HUES48 (cell line): ENCODE data around the gene ADAMTS2.

ENCODE experiments used
- H3K27ac ChIP-seq: one replicate; pipeline ENCODE4 v1.7.0; 2013; ENCODE audit warnings: low read depth, low read length, inconsistent platforms
- H3K27me3 ChIP-seq: 2 replicates; pipeline ENCODE4 v1.6.1; 2013; ENCODE audit warnings: mild to moderate bottlenecking, low read length; ENCODE audit not compliant: control insufficient read depth, insufficient read depth
- H3K36me3 ChIP-seq: 2 replicates; pipeline ENCODE4 v1.6.1; 2013; ENCODE audit warnings: low read length; ENCODE audit not compliant: control insufficient read depth, insufficient read depth
- H3K4me1 ChIP-seq: 2 replicates; pipeline ENCODE4 v1.6.1; 2013; ENCODE audit warnings: mild to moderate bottlenecking, low read length; ENCODE audit not compliant: control insufficient read depth, insufficient read depth
- H3K4me3 ChIP-seq: 2 replicates; pipeline ENCODE4 v1.5.1; 2013; ENCODE audit warnings: mild to moderate bottlenecking, low read depth, low read length
- H3K9ac ChIP-seq: 2 replicates; pipeline ENCODE4 v1.6.1; 2013; ENCODE audit warnings: mild to moderate bottlenecking, low read depth, low read length, moderate library complexity
- H3K9me3 ChIP-seq: 2 replicates; pipeline ENCODE4 v1.6.1; 2013; ENCODE audit warnings: low read length; ENCODE audit not compliant: control insufficient read depth, insufficient read depth

The ADAMTS2 gene

DNA sequence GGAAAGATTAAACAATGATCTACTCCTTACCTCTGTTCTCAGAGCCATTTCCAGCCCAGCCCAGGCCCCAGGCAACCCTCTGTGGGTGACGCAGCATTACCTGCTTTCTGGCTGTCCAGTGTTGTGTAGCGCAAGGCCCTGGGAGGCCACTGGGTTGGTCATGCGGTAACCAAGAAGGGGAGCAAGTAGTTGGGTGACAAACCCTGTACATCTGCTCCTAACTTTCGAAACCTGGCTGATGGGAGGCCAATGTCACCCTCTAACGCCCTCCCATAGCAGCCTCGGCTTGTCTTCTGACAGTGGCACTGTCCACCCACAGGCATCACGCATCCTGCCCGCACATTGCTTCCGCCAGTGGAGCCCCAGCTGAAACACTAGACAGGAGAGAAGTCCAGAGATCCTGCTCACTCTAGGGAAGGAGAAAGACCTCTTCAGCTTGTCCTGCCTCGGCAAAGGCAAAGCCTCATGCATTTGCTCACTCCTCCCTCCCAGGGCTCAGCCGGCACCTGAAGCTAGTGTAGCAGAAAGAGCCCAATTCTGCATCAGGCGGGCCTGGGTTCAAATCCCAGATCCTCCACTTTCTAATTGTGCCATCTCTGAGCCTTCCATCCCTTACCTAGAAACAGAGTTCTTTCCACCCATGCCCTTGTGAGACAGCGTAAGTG, 94.6 kb downstream of the ADAMTS2 start:
- Histone ChIP-seq H3K36me3 (no peaks in the 10 kb centered on the region), H3K4me3 (no peak overlapping the region), H3K4me1 (peaks cover 18% of the 10 kb centered on the region), H3K27me3 (no peaks in the 10 kb centered on the region), H3K27ac (no peak overlapping the region), H3K9ac (no peak overlapping the region), H3K9me3 (no peaks in the 10 kb centered on the region)

DNA sequence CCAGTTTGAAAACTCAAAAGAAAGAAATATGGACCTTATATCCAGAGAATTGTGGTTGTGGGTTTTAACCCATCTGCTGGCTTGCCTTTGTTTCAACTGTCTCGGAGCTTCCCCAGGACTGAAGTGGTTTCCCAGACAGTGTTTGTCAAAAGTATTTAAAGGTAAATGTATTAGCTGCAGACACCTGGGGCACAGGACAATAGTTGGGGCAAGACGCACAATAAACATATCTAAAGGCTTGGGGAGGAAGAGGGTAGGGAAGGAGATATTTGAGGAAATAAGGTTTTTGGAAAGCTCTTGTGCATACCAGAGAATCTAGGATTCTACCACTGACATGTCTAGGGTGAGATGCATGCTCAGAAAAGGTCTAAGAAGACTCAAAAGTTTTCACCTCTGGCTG, 99.0 kb downstream of the ADAMTS2 start:
- H3K4me1 ChIP-seq = peaks cover 32% of the 10 kb centered on the region
- no peak overlapping the region for H3K9ac ChIP-seq
- no peaks in the 10 kb centered on the region for H3K27me3 ChIP-seq
- no peaks in the 10 kb centered on the region for H3K36me3 ChIP-seq
- peak overlapping the region; percentile 78 for H3K27ac ChIP-seq
- H3K4me3 ChIP-seq = peak overlapping the region; percentile 34; the same call in 1 of the 2 replicates
- H3K9me3 ChIP-seq = no peaks in the 10 kb centered on the region

DNA sequence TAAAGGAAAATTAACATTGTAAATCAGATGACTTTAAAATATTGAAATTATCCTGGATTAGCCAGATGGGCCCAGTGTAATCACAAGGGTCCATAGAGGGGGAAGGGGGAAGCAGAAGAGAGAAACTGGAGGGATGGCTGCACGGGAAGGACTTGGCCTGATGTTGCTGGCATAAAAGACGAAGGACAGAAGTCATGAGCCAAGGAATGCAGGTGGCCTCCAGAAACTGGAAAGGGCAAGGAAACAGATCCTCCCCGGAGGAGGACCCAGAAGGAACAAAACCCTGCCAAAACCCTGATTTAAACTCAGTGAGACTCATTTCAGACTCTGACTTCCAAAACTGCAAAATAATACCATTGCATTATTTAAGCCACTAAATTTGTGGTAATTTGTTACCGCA, 100.2 kb downstream of the ADAMTS2 start:
- Histone ChIP-seq H3K9ac (no peak overlapping the region), H3K27me3 (no peaks in the 10 kb centered on the region), H3K27ac (no peak overlapping the region), H3K4me3 (no peak overlapping the region), H3K9me3 (no peaks in the 10 kb centered on the region), H3K4me1 (peaks cover 32% of the 10 kb centered on the region), H3K36me3 (no peaks in the 10 kb centered on the region)

DNA sequence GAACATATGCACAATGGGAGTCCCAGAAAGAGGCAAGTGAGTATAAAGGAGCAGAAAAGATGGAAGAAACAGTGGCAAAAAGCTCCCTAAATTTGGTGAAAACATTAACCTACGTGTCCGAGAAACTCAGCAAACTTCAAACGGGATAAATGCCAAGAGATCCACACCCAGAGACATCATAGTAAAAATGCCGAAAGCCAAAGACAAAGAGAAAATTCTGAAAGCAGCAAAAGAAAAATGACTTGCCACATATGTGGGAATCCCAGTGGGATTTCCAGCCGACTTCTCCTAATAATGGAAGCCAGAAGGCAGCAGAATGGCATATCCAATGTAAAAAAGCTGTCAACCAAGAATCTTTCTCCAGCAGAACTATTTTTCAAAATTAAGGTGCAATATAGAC, 101.2 kb downstream of the ADAMTS2 start:
- H3K27me3 ChIP-seq = no peaks in the 10 kb centered on the region
- H3K9ac ChIP-seq = no peak overlapping the region
- H3K27ac ChIP-seq = no peak overlapping the region
- no peaks in the 10 kb centered on the region for H3K9me3 ChIP-seq
- H3K4me3 ChIP-seq = no peak overlapping the region
- peaks cover 32% of the 10 kb centered on the region for H3K4me1 ChIP-seq
- H3K36me3 ChIP-seq = no peaks in the 10 kb centered on the region

DNA sequence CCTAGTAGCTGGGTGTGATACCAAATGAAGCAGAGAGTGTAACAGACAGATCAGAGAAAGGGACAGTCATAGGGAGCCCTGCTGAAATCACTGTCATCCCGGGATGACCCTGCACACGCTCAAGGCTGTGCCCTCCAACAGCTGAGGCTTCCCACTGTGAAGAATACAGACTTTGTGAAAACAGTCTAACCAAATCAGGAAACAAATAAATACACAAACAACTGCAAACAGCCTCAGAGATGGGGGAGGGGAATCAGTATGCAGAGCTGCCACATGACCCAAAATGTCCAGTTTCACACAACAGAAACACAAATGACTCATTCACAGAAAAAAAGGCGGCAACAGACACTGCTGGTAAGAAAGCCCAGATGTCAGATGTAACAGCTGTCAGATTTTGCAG, 101.9 kb downstream of the ADAMTS2 start:
- no peaks in the 10 kb centered on the region for H3K27me3 ChIP-seq
- no peaks in the 10 kb centered on the region for H3K9me3 ChIP-seq
- no peak overlapping the region for H3K27ac ChIP-seq
- peaks cover 32% of the 10 kb centered on the region for H3K4me1 ChIP-seq
- H3K36me3 ChIP-seq = no peaks in the 10 kb centered on the region
- H3K9ac ChIP-seq = no peak overlapping the region
- H3K4me3 ChIP-seq = no peak overlapping the region

DNA sequence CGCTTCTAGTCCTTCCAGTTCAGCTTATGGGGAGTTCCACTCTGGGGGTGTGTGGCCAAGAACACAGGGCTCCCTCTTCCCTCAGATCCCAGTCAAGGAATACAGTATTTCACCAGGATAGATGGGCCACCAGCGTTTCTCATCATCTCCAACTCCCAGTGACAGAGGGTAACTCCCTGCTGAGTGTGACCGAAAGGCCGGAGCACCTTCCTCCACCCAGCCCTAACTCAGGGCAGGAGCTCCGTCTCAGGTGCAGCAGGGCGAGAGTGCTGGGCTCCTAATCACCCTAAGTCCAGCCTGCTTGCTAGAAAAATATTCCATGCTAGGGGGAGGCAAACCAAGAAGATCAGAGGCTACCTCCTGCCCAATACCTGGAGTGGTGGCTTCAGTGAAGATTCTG, 102.6 kb downstream of the ADAMTS2 start:
- H3K27ac ChIP-seq = no peak overlapping the region
- H3K27me3 ChIP-seq = no peaks in the 10 kb centered on the region
- H3K9me3 ChIP-seq = no peaks in the 10 kb centered on the region
- H3K4me3 ChIP-seq = no peak overlapping the region
- no peaks in the 10 kb centered on the region for H3K36me3 ChIP-seq
- H3K4me1 ChIP-seq = peaks cover 32% of the 10 kb centered on the region
- no peak overlapping the region for H3K9ac ChIP-seq

DNA sequence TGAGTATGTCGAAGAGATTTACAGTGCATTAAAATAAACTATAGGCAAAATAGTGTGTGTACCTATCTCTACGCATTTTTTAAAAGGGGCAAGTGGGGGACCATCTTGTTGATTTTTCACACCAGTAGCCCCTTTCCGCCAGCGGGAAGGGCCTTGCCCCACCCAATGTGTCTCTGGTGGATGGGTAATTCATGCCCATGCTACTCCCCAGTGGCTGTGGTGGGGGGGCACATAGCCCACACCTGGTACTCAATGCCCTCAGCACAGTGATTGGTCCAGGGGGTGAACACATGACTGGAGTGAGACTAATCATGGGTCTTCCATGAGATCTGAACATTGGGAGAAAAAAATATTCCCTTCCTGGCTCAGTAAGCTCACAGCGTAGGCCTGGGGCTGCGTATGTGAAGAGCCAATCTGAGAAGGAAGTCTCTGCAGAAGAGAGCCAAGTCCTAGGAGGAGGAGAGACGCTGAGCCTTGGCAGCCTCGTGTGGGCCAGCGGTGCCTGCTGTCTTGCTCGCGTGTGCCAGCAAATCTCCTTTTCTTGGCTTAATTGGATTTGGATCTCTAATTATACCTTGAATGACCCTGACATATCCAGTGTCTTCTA, 103.4 kb downstream of the ADAMTS2 start:
- no peak overlapping the region for H3K27ac ChIP-seq
- no peak overlapping the region for H3K4me3 ChIP-seq
- no peaks in the 10 kb centered on the region for H3K27me3 ChIP-seq
- no peaks in the 10 kb centered on the region for H3K36me3 ChIP-seq
- H3K9me3 ChIP-seq = no peaks in the 10 kb centered on the region
- H3K4me1 ChIP-seq = peaks cover 25% of the 10 kb centered on the region
- no peak overlapping the region for H3K9ac ChIP-seq

DNA sequence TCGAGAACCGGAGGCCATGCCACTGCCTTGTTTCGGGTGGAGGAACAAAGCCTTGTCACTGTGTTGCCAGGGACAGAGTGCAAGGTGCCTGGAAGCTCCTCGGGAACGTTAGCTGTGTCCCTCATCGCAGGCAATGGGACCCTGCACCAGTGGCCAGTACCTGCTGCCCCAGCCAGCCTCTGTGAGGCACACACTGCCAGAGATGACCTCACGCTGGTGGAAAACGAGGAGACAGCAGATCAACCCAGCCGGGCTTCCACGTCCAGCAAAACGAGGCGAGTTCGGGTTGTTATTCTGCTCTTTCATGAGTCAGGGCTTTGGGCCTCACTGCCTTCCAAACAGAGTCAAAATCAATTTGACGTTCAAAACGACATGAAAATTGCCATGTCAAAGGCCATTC, 104.1 kb downstream of the ADAMTS2 start:
- Histone ChIP-seq H3K9ac (no peak overlapping the region), H3K4me1 (peaks cover 19% of the 10 kb centered on the region), H3K9me3 (no peaks in the 10 kb centered on the region), H3K27me3 (no peaks in the 10 kb centered on the region), H3K4me3 (no peak overlapping the region), H3K36me3 (no peaks in the 10 kb centered on the region), H3K27ac (no peak overlapping the region)

DNA sequence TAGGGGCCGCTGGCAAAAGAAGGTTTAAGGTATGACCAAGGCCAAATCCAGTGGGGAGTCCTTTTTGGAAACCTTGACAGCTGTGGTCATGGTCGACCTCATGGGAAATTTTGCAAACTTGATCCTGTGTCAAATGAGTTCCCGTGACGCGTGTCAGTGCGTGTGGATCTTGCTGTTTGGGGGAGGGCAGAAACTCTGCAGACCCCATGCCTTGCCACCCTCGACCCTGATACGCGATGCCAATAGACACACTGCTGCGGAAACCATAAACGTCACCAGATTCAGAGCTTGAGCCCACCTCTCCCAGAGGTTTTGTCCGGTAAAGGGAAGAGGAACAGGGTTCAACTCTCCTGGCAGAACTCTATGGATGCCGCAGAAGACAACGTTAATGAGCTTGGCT, 104.7 kb downstream of the ADAMTS2 start:
- H3K9me3 ChIP-seq = no peaks in the 10 kb centered on the region

DNA sequence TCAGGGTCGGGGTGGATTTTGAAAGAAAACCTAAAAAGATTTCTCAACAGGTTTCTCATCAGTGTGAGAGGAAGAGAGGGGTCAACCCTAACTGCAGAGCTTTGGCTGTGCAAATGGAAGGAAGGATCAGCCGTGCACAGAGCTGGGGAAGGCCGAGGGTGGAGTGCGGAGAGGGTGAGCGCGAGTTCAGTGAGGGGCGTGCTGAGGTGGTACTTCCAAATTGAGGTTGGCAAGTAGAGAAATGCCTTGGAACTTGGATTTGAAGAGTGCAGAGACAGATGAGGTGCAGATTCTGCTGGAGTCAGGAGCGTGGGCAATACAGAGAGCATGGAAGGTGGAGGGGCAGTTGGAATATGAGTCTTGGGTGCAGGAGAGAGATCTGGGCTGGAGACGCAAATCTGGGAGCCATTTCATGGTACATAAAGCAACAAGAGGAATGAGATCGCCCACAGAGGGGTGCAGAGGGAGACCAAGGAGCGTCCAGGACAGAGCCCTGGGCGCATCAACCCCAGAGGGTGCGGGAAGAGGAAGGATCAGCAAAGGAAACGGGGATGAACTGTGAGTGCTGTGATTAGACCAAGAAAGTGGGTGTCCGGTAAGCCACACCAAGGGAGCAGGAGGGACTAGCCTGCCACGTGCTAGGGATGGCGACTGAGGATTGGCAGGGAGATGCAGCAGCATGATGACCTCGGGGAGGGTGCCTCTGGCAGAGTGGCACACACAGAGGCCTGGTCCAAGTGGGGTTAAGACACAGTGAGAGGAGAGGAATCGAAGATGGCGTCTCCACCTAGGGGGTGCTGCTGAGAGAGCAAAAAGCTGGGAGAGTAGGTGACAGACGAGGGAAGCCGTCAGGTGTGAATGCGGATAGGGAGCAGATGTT, 105.8 kb downstream of the ADAMTS2 start:
- H3K4me1 ChIP-seq = peaks cover 15% of the 10 kb centered on the region
- H3K27ac ChIP-seq = no peak overlapping the region
- no peaks in the 10 kb centered on the region for H3K36me3 ChIP-seq
- H3K27me3 ChIP-seq = no peaks in the 10 kb centered on the region
- H3K4me3 ChIP-seq = no peak overlapping the region
- H3K9ac ChIP-seq = no peak overlapping the region
- no peaks in the 10 kb centered on the region for H3K9me3 ChIP-seq

More for the DNA sequence above, 104.7 kb downstream of the ADAMTS2 start:
- H3K9ac ChIP-seq = no peak overlapping the region
- no peaks in the 10 kb centered on the region for H3K36me3 ChIP-seq
- no peaks in the 10 kb centered on the region for H3K27me3 ChIP-seq
- no peak overlapping the region for H3K4me3 ChIP-seq
- H3K4me1 ChIP-seq = peaks cover 15% of the 10 kb centered on the region
- no peak overlapping the region for H3K27ac ChIP-seq

DNA sequence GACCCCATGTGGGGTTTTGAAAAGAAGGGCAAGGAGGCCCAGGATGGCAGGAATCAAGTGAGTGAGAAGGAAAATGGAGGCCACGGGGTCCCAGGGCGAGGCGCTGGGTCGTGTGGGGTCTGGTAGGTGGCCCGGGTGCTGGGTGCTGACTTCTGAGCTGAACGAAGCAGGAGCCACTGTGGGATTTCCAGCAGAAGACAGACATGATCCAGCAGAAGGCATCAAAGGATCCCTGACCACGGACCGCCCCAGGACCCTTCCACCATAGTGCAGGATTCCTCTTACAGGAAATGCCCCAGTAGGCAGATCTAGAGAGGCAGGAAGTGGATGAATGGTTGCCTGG, 106.7 kb downstream of the ADAMTS2 start:
- H3K4me1 ChIP-seq = peaks cover 11% of the 10 kb centered on the region

More for the DNA sequence above, 106.7 kb downstream of the ADAMTS2 start:
- Histone ChIP-seq H3K27me3 (no peaks in the 10 kb centered on the region), H3K9ac (no peak overlapping the region), H3K9me3 (no peaks in the 10 kb centered on the region), H3K27ac (no peak overlapping the region), H3K36me3 (no peaks in the 10 kb centered on the region), H3K4me3 (no peak overlapping the region)
